ENCODE data around the gene TMEM185B.
"Not testable (repeated sequence)": the region's sequence is repeated elsewhere in the genome, so short reads cannot be mapped to it uniquely, and the experiment has no call there.

Gene TMEM185B

DNA sequence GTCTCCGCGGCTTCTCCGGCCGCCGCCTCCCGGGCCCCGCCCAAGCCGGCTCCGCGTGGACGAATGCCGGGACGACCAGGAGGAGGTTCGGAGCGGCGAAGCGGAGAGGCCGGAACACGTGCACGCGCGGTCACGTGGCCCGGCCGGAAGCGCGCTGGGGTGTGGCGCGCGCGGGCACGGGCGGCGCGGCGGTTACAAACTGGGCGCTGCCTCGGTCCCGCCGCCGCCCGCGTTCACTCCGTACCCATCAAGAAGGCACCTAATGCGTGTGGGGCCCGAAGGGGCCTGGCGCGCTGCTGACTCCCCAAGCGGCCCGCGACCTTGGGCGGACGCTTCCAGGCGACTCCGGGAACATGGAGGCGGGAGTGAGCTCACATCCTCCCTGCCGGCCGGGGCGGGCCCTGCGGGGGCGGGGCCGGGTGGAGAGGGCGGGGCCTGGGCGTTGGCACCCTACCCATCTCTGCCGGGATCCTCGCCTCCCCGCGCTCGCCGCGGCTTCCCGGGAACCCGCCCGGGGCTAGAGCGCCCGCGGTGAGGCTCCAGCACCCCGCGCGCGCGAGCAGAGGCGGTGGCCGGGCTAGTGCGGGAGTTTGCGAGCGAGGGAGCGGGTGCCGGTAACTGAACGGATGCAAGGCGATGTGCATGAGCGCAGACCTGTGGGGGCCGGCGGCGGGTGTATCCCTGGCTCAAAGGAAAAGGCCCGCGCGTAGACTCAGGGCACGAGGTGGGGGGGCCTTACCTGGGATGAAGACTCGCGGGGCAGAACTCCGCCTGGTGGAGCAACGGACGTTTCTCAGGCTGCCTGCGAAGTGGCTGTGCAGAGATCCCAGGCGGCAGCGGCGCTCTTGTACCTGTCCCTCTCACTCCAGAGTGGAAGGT lies at the start of gene TMEM185B:
Gene TMEM185B, minus strand, starts transcription at position 367 of the 879 bp plus-strand sequence. CDS start 424 bp downstream, outside the sequence.
- peak; percentile 85 for DNase-seq (ENCODE audit: low read depth)

DNA sequence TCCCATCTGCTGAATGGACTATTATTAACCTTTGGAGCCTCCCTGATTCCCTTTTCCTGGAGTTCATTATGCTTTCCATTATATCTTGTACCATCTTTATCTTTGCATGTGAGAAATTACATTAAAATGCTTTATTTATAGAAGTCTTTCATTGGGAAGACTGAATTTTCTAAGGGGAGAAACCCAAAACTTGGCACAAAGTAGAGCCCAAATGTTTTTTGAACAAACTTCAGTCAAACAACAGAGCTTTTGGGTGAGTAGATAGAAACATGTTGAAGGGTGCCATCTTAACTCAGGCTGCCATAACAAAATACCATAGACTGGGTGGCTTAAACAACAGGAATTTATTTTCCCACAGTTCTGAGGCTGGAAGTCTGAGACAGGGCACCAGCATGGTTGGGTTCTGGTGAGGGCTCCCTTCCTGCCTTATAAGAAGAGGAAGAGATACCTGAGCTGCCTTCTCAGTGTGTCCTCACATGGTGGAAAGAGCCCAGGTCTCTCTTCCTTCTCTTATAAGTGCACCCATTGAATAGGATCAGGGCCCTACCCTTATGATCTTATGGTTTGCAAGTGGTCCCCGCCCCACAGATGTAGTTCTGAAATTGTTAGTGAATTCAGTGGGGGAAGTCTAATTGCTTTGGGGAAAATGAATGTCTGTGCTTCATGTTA lies 48.6 kb upstream of the TMEM185B start:
- DNase-seq (ENCODE audit: low read depth): no peak

DNA sequence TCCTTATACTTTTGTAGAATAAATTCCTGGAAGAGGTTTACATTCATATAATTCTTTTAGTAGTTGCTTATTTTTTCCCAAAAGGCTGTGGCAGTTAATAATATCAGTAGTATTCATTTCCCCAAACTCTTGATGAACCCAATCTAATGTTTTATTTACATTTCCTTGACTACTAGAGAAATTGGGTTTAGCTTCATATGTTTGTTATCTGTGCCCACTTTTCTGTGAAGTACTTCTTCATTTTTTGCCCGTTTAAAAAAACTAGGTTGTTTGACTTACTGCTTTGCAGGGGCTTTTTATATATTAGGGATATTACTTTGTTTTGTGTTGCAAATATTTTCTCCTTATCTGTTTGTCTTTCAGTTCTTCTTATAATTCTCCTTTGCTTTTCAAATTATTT lies 46.6 kb upstream of the TMEM185B start:
- DNase-seq (ENCODE audit: low read depth): no peak

DNA sequence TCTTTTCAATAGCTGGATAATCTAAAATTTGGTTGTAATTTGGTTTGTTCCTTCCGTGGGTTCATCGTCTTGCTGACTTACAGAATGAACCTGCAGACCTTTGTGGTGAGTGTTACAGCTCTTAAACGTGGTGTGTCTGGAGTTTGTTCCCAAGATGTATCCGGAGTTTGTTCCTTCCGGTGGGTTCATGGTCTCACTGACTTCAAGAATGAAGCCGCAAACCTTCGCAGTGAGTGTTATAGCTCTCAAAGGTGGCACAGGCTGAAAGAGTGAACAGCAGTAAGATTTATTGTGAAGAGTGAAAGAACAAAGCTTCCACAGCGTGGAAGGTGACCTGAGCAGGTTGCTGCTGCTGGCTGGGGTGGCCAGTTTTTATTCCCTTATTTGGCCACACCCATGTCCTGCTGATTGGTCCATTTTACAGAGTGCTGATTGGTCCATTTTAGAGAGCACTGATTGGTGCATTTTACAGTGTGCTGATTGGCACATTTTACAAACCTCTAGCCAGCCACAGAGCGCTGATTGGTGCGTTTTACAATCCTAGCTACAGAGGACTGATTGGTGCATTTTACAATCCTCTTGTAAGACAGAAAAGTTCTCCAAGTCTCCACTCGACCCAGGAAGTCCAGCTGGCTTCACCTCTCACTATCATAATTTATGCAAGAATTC lies 46.0 kb upstream of the TMEM185B start:
- DNase-seq (ENCODE audit: low read depth): no peak

DNA sequence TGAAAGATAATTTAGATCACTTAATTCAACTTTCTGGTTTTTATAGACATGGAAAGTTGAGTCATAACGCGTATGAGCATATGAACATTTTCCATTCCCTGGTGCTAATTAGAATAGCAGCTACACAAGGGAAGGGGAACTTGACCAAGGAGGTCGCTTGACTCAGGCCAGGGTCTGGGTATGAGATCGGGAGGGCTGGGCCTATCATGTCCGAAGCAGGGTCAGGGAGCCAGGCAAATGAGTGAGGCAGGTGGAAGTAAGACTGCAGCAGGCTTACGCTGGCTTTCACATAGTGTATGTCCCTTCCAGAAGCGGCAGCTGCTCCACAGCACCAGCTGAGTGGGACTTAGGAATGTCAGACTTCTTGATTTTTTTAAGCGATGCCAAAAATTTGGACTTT lies 44.1 kb upstream of the TMEM185B start:
- no peak for DNase-seq (ENCODE audit: low read depth)

DNA sequence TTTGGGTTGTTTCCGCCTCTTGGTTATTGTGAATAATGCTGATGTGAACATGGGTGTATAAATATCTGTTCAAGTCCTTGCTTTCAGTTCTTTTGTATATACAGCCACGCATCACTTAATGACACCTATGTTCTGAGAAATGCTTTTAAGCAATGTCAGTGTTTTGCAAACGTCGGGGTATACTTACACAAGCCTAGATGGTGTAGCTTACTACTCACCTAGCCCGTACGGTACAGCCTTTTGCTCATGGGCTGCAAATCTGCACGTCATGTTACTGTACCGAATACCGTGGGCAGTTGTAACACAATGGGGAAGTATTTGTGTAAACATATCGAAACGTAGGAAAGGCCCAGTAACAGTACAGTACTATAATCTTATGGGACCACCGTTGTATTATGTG lies 41.8 kb upstream of the TMEM185B start:
- DNase-seq (ENCODE audit: low read depth): no peak

DNA sequence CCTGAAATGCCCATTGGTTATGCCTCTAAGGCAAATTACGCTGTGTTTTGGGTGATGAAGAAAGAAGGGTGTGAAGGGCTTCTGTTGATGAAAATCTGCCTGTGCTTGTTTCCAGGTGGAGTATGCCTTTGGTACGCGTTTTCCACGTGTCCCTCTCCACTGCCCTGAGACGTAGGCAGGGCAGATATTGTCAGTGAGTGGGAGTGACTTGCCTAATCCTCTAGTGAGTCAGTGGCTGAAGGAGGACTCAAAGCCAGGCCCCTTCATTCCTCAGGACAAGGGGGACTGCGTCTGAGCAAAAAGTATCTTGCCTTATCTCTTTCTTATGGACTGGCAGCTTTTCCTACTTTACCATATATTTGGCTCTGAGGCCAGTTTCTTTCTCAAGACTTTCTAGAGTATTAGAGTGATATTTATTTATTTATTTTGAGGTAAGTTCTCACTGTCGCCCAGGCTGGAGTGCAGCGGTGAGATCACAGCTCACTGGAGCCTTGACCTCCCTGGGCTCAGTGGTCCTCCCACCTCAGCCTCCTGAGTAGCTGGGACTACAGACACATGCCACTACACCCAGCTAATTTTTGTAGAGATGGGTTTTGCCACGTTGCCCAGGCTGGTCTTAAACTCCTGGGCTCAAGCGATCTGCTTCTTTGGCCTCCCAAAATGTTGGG lies 39.7 kb upstream of the TMEM185B start:
- DNase-seq (ENCODE audit: low read depth): no peak

DNA sequence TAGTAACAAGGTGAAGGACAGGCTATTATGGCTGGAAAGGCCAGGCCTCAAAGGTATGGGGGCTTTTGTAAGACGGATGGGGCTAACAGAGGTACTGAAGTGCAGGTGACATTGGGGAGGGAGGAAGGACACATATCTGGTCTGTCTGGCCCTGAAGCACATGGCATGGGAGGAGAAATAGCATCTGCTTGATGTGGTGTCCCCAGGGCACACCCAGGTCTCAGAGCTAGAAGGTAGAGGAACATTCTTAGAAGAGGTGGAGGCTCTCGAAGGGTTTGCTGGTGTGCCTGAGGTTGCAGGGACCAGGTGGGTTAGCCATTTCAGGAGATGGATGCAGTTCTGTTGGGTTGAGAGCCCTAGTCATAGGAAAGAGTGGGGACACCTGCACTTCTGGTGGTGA lies 39.0 kb upstream of the TMEM185B start:
- DNase-seq (ENCODE audit: low read depth): no peak

DNA sequence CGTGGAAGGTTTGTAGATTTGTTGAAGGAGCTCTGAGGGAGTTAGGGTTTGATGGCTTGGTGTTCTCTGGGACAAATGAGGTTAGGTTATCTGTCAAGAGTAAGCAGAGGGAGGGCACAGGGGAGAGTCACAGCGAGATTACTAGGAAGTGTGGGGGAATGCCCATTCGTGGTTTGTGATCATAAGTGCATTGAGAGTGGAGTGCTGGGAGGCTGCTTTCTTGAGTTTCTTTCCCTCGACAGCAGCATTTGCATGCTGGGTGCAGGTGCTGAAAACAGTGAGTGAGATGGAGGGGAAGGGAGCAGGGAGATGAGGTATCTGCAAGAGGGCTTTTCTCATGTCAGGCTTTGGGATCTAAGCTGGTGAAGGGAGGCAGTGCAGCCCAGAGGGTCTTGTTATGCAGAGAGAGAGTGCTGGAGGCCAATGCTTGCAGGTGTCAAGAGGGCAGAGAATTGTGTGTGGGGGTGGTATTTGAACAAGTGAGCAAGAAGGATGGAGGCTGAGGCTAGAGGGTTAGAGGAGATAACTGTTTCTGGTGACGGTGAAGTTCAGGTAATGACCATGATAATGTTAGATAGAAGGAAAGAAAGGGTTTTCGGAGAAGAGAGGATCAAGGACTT lies 38.3 kb upstream of the TMEM185B start:
- DNase-seq (ENCODE audit: low read depth): peak; percentile 24

DNA sequence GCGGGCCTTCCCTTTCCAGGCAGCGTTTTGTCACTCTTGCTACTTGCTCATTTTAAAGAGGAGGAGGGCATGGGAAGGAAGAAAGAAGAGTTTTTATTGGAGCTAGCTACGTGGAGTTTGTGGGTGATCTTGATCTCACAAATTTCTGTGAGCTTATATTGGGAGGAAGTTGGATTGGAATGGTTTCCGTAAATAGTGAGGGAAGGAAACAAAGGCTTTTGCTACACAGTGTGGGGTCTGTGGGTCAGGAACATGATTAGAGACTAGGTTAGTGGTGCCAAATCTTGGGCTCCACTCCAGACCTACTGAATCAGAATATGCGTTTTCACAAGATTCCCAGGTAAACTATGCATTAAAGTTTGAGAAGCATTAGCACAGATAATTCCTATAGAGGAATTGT lies 37.5 kb upstream of the TMEM185B start:
- no peak for DNase-seq (ENCODE audit: low read depth)

DNA sequence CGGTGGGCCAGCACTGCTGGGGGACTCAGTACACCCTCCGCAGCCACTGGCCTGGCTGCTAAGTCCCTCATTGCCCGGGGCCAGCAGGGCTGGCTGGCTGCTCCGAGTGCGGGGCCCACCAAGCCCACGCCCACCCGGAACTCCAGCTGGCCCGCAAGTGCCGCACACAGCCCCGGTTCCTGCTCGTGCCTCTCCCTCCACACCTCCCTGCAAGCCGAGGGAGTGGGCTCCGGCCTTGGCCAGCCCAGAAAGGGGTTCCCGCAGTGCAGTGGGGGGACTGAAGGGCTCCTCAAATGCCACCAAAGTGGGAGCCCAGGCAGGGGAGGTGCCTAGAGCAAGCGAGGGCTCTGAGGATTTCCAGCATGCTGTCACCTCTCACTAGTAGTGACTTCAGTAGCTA lies 36.7 kb upstream of the TMEM185B start:
- DNase-seq (ENCODE audit: low read depth): not testable (repeated sequence)

DNA sequence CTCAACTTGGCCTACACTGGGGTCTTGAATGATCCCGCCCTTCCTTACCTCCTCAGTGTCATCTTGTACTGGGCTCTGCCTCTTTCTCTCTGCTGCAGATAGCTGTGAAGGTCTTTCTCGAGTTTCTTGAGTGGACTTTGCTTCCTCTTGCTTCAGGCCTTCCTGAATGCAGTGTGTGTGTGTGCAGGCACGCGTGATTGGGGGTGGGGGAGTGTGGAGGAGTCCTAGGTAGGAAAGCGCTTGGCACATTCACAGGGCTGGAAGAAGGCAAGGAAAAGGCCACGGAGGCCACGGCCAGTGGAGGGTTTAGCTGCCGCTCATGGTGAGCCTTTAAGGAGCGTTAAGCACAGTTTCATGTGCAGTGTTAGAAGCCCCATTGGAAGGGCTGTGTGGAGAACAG lies 35.0 kb upstream of the TMEM185B start:
- DNase-seq (ENCODE audit: low read depth): no peak

DNA sequence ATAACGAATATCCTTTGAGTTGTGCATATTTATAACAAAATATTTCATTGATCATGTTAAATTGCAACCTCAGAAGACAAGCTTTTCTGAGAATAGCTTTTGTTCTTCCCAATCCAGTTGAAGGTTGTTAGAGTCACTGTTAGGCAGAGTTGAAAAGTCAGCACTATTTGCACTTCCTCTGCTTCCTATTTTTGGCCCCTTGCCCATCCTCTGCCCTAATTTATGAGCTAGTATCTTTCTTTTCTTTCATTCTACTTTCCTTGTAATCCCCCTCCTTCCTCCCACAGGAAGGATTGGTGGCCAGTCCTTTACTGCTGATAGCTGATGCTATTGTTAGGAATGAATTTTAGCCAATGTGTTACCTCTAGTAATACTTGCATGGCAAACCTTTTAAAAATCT lies 34.3 kb upstream of the TMEM185B start:
- no peak for DNase-seq (ENCODE audit: low read depth)

DNA sequence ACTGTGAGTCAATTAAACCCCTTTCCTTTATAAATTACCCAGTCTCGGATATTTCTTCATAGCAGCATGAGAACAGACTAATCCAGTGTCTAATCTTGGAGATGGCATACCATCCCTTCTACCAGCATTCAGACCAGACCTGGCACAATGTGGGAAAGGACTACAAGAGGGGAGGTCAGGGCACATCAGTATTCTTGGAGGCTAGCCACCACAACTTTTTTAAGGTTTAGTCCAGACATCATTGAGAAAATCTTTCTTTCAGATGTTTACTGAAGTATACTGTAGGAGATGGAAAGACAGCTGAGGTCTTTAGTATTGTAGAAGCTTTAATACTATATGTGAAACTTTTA lies 33.4 kb upstream of the TMEM185B start:
- no peak for DNase-seq (ENCODE audit: low read depth)

DNA sequence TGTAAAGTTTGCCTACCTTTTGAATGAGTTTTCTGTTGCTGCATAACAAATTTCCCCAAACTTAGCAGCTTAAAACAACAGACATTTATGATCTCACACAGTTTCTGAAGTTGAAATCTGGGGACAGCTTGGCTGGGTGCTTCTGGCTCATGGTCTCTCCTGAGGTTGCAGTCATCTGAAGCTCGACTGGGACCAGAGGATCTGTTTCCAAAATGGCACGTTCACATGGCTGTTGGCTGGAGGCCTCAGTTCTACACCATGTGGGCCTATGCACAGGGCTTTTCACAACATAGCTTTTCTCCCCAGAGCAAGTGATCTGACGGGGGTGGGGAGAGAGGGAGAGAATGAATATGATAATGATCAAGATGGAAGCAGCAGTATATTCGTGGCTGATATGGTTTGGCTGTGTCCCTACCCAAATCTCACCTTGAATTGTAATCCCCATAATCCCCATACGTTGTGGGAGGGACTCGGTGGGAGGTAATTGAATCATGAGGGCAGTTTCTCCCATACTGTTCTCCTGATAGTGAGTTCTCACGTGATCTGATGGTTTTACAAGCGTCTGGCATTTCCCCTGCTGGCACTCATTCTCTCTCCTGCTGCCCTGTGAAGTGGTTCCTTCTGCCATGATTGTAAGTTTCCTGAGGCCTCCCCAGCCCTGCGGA lies 32.9 kb upstream of the TMEM185B start:
- no peak for DNase-seq (ENCODE audit: low read depth)

DNA sequence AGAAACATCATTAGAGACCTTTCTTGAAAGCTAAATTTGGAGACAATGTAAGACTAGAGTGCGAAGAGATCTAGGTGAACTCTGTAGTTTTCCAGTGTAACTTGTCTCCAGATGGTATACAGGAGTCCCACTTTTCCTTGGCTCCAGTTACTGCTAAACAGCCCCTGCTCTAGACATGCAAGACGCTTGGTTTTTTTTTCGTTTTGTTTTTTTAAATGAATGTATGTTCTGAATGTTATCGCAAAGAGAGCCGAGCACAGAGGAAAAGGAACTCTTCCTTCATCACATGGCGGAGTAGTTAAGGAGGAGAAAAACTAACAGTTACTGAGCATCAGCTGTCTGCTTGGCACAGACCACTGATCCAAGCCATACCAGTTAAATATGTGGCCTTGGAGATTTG lies 31.9 kb upstream of the TMEM185B start:
- no peak for DNase-seq (ENCODE audit: low read depth)

DNA sequence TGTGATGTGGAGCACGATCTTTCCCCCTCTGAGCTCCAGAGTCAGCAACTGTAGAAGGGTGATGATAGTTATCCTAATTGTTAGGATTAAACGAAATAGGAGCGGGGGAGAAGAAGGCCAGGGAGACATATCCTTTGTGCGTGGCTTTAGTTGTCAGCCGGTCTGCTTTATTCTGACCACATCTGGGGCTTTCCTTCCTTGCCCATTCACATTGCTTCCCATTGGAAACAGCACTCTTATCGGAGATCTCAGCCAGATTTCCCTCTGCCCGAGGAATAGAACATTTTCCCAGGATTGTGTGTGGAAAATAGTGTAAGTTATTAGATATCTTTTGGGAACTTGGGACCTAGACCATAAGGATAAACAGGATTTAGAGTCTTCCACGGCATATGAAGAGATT lies 31.0 kb upstream of the TMEM185B start:
- DNase-seq (ENCODE audit: low read depth): no peak

DNA sequence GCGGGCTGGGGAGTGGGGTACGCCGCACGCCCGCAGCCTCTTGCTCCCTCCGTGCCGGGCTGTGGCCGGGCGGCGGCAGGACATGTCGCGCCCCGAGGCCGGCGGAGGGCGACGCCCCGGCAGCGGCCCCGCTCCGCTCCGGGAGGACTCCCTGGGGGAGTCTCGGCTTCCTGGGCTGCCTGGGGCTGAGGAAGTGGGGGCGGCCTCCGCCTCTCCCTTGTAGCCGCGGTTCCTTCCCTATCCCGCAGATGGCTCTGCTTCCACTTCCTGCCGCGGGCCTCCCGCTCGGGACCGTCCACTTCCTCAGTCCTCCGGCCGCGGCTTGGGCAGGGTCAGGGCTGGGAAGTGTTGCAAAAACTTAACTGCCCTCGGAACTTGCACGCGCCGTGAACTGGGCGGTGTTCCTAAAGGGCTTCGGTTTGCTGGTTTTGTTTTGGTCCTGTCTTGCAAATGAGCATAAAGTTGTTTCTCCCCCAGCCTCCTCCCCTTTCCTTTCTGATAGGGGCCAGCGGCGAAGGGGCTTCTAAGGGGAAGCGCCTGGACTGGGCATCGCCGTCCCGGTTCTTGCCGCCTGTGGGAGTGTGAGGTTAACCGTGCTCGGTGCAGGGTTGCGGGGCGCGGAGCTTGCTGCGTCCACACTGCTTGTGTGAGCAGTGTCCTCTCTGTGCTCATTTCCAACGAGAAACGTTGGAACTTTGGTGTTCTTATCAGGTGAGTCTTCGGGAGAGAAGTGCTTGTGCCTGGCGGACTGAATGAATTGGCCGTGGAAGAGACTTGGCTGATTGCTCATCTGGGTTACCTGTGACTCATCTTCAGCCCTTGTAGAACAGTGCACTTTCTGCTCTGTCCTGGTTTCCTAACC lies 30.1 kb upstream of the TMEM185B start:
- peak; percentile 26 for DNase-seq (ENCODE audit: low read depth)

DNA sequence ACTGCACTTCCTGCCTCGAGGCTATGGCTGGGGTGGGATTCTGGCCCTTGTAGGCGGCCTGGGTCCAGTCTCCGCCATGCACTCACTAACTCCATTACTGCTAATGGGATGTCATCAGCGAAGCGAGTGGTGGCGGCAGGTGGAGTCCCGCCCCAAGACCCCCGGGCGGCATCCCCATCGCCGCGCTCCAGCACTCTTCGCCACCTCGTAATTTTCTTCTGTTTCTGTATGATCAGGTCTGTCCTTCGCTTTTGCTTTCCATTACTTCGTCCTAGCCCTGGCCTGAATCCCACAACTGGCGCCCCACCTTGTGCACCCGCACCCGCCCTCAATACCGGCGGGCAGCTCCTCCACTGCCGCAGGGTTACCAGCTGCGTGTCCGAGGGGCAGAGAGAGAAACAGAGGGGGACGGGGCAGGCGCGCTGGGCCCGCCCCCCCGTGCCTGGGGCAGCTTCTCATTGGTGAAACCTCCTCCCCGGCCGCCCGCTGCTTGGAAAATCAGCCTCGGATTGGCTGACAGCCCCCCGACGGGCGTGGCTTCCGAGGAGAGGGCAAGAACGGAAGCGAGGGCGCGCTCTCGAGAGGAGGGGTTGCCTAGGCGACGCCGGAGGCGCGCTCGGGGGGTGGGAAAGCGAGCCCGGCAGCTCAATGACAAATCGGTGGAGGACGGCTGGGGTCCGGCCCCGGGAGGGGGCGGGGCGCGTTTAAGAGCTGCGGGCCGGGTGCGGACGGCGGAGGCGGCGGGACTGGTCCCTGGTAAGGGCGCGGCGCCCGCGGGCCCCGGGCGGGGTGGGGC lies 29.2 kb upstream of the TMEM185B start, which contains the start of gene RALB:
Gene RALB, plus strand, starts transcription at position 628 of the 796 bp plus-strand sequence. CDS start 25,813 bp downstream, outside the sequence.
- DNase-seq (ENCODE audit: low read depth): peak; percentile 99

DNA sequence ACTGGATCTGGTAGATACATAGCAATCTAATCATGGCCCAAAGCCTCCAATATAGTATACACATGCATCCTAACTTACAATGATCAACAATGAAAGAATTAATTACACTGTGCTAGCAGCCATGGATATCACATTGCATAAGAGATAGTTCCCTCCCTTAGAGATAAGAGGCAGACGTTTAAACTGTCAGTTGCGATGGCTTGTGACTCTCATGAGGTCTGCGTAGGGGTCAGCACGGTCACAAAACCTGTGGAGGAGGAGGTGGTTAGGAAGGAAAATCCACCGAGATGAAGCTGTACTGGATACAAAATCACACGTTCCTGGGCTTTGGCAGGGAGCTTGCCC lies 28.7 kb upstream of the TMEM185B start:
- DNase-seq (ENCODE audit: low read depth): no peak
